ENCODE data around the gene MTG1.

The MTG1 gene

DNA sequence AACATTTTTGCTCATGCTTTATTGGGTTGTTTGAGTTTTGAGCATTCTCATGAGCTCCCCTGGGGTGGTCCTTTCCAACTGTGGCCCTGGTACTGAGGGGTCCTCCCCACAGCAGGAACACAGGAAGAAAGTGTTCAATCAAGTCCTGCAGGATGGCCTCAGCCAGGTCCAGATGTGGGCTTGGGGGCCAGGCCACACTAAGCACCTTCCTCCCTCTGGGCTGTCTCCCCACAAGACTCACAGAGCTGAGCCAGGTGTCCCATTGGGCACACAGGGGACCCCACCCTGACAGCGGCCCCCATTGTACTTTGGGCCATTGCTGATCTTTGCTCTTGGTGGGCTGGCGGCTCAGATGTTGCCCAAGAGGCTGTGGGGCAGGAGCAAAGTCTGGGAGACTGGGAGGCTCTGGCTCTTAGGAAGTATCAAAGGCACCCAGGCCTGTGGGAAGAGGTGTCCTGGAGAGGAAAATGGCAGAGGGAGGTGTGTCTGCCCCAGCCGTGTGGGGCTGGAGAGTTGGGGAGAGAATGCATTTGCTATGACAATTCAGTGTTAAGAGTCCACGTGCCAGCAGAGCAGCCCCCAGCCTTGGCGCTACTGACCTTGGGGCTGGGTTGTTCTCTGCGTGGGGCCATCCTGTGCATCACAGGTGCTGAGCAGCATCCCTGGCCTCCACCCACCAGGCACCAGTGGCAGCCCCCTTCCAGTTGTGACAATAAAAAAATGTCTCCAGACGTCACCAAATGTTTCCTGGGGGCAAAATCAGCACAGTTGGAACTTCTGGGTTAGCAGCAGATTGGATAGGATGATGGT lies 77.5 kb downstream of the MTG1 start:
- DNase-seq, result no peak
